Transverse colon (tissue), 4 donors: Measurements from ENCODE around the gene LDLRAD1. TPM values are rescaled to one million over a fixed set of nuclear protein-coding genes. Genes with fewer than 3 reads are reported as not detected.

Experiments used
- DNase-seq: peaks from one replicate; pipeline ENCODE4 v3.0.0-alpha.2; 2019
- H3K27ac ChIP-seq, 4 donors: fragments of 200-600 bp; sonication (generic); 2 replicates each; pipeline ENCODE4 v1.5.1; 2016 to 2018; ENCODE audit warnings: inconsistent platforms in 4 of 4
- H3K27me3 ChIP-seq: fragments of 200-600 bp; sonication (generic); 2 replicates; pipeline ENCODE4 v1.5.1; 2017; ENCODE audit warnings: inconsistent platforms
- H3K36me3 ChIP-seq, 4 donors: fragments of 200-600 bp; sonication (generic); 2 replicates each; pipeline ENCODE4 v1.5.1; 2017 to 2019; ENCODE audit warnings: inconsistent platforms in 4 of 4
- H3K4me1 ChIP-seq, 4 donors: fragments of 200-600 bp; sonication (generic); 2 replicates each; pipeline ENCODE4 v1.5.1; 2017 to 2020; ENCODE audit warnings: inconsistent platforms in 4 of 4
- H3K4me3 ChIP-seq, 4 donors: fragments of 200-600 bp; sonication (generic); 1 replicate in 1 of 4; 2 replicates in 3 of 4; pipeline versions ENCODE4 v1.5.1 to v1.6.1; 2017 to 2019; ENCODE audit warnings: inconsistent platforms in 4 of 4
- H3K9me3 ChIP-seq, 2 donors: fragments of 200-600 bp; sonication (generic); 2 replicates each; pipeline ENCODE4 v1.5.1; 2017 to 2019; ENCODE audit warnings: inconsistent platforms in 2 of 2
- CTCF ChIP-seq, 5 experiments: fragments of 200-600 bp in 3 of 5; fragments of 450-650 bp in 2 of 5; sonication (generic) in 3 of 5; IDR thresholded peaks; 1 replicate in 2 of 5; 2 replicates in 3 of 5; pipeline ENCODE4 v1.5.1; 2016 to 2017; ENCODE audit warnings: antibody characterized with exemption in 5 of 5, inconsistent platforms in 3 of 5, mild to moderate bottlenecking in 2 of 5, moderate library complexity in 1 of 5
- EP300 ChIP-seq: sonication (generic); formaldehyde crosslinking; IDR thresholded peaks from one replicate; pipeline ENCODE4 v1.6.1; 2017; ENCODE audit warnings: antibody characterized with exemption, low read depth
- POLR2A ChIP-seq: fragments of 450-650 bp; IDR thresholded peaks from one replicate; pipeline ENCODE4 v1.6.1; 2016; ENCODE audit warnings: antibody characterized with exemption, mild to moderate bottlenecking, moderate library complexity
- POLR2AphosphoS5 ChIP-seq, 3 donors: sonication (generic); formaldehyde crosslinking; IDR thresholded peaks; one replicate each; pipeline ENCODE4 v1.6.1; 2016; ENCODE audit warnings: antibody characterized with exemption in 3 of 3
- WGBS, 2 donors: methylation state at CpG; one replicate each; pipeline ENCODE4 v1.1.5; 2018; ENCODE audit warnings: low coverage in 1 of 2; 5-methylcytosine and 5-hydroxymethylcytosine counted together
- in situ Hi-C, 4 donors: fragments of 200-750 bp; cut with MboI; loops; one replicate each; pipeline versions ENCODE4 v1.15.0 to v1.15.1; 2017; ENCODE audit warnings: low sequenced_read_pairs in 3 of 4, low pct_ligation_motif_present in 1 of 4, low pct_unique_long_range_greater_than_20kb in 1 of 4
- intact Hi-C: fragments of 100-400 bp; cut with DNase I; formaldehyde crosslinking; loops from one replicate; pipeline ENCODE4 v1.15.1; 2023; ENCODE audit warnings: low total_unique reads
- total RNA-seq, 4 donors: library from RNA; depleted of rRNA; stranded (reverse); fragments of >200 nt; gene quantifications; one replicate each; pipeline ENCODE4 v1.1.0, GENCODE V29; 2016

The LDLRAD1 gene
- total RNA-seq, 4 donors from 2014 or later = not detected

GRCh38 chr1:53962395-53962794, 55.6 kb downstream of the LDLRAD1 start:
- Histone ChIP-seq H3K36me3 (peaks cover 0 to 37% (median 6%) of the 10 kb centered on the region in 4 donors), H3K27ac (no peak overlapping the region), H3K27me3 (no peaks in the 10 kb centered on the region), H3K4me3 (no peak overlapping the region), H3K9me3 (no peaks in the 10 kb centered on the region), H3K4me1 (peaks cover 0 to 2% (median under 1%) of the 10 kb centered on the region in 4 donors)
- intact Hi-C loops (no loop called here), in situ Hi-C loops (loop anchor here in 2 of 4 donors (10.0 to 25.0 kb wide), 2 partner anchors 100 to 108 kb away; no protein-coding TSS in a partner anchor)
- no peak for DNase-seq
- WGBS, 2 donors = 87 to 94% methylated on average over 4 of the region's 4 CpGs
- no peak for TF ChIP-seq POLR2AphosphoS5 (IDR thresholded peaks at IDR 0.05)
- no peak for TF ChIP-seq EP300
- TF ChIP-seq POLR2A = no peak
- no peak for TF ChIP-seq CTCF (IDR thresholded peaks at IDR 0.05)

GRCh38 chr1:53959664-53960250, 58.2 kb downstream of the LDLRAD1 start:
- H3K27me3 ChIP-seq = no peaks in the 10 kb centered on the region
- H3K9me3 ChIP-seq = no peaks in the 10 kb centered on the region
- in situ Hi-C loops = loop anchor here (10.0 to 25.0 kb wide), 5 partner anchors 75 to 105 kb away; partner anchors contain the start of gene YIPF1 (in 1 of the 4)
- TF ChIP-seq CTCF (IDR thresholded peaks at IDR 0.05) (peak; percentile 36 to 77 (median 64)), POLR2AphosphoS5 (IDR thresholded peaks at IDR 0.05) (no peak)
- H3K4me3 ChIP-seq = no peak overlapping the region
- no peak for DNase-seq
- H3K4me1 ChIP-seq = peaks cover 0 to 18% (median 12%) of the 10 kb centered on the region in 4 donors
- H3K36me3 ChIP-seq = peaks cover 0 to 25% (median 3%) of the 10 kb centered on the region in 4 donors
- intact Hi-C loops = loop anchor here (10.0 kb wide), 1 partner anchor 95 kb away; no protein-coding TSS in a partner anchor
- no peak overlapping the region for H3K27ac ChIP-seq

Other genes with a start within 250 kb of the LDLRAD1 start
- 10 to 100 TPM in 2 of 4 donors, 1 to 10 TPM in 2; 1.1 to 11.1 (median 8.0) TPM for gene NDC1, start 179.9 kb downstream of the LDLRAD1 start, total RNA-seq
- 10 to 100 TPM; 10.1 to 24.6 (median 17.4) TPM for gene YIPF1, start 128.4 kb downstream of the LDLRAD1 start, total RNA-seq
- not detected for gene DIO1, start 124.0 kb downstream of the LDLRAD1 start, total RNA-seq
- gene IFT25, start 72.5 kb downstream of the LDLRAD1 start, total RNA-seq = 10 to 100 TPM in 3 of 4 donors, 1 to 10 TPM in 1; 4.2 to 22.5 (median 12.9) TPM
- 10 to 100 TPM in 3 of 4 donors, 1 to 10 TPM in 1; 4.4 to 24.7 (median 17.5) TPM for gene LRRC42, start 71.8 kb downstream of the LDLRAD1 start, total RNA-seq
- gene TMEM59, start 35.0 kb upstream of the LDLRAD1 start, total RNA-seq = 100 to 1,000 TPM in 3 of 4 donors, 10 to 100 TPM in 1; 71.6 to 858 (median 226) TPM
- gene TCEANC2, start 35.4 kb upstream of the LDLRAD1 start, total RNA-seq = 1 to 10 TPM; 1.4 to 7.1 (median 5.7) TPM
- gene CDCP2, start 134.8 kb upstream of the LDLRAD1 start, total RNA-seq = under 1 TPM in 1 of 4 donors, not detected in 3; 0.48 TPM
- 1 to 10 TPM; 1.9 to 5.1 (median 3.6) TPM for gene CYB5RL, start 181.8 kb upstream of the LDLRAD1 start, total RNA-seq
- gene MRPL37, start 182.0 kb upstream of the LDLRAD1 start, total RNA-seq = 100 to 1,000 TPM in 1 of 4 donors, 10 to 100 TPM in 2, 1 to 10 TPM in 1; 9.7 to 122 (median 57.8) TPM